Pancreas (tissue), 10 donors: ENCODE data around the gene ERMP1. TPM values are rescaled to one million over a fixed set of nuclear protein-coding genes. Genes with fewer than 3 reads are reported as not detected.

Experiments used
- ATAC-seq, 4 donors: fragments of 200-7000 bp; cut with Tn5 transposase; one replicate each; pipeline versions ENCODE4 v1.8.0 to v1.9.1; 2020; ENCODE audit warnings: mild to moderate bottlenecking in 4 of 4, moderate library complexity in 4 of 4
- DNase-seq, 6 donors: peaks; one replicate each; pipeline ENCODE4 v3.0.0-alpha.2; 2020
- FAIRE-seq: peaks from 2 replicates; lab custom pipeline; 2012; peaks lifted over from hg19 to GRCh38; lab: Jason Lieb, UNC
- H3K27ac ChIP-seq, 4 donors: fragments of 200-600 bp; sonication (generic); 1 replicate in 3 of 4; 2 replicates in 1 of 4; pipeline versions ENCODE4 v1.5.0 to v1.8.0; 2020
- H3K27me3 ChIP-seq, 4 donors: fragments of 200-600 bp; one replicate each; pipeline ENCODE4 v1.8.0; 2021
- H3K36me3 ChIP-seq, 3 donors: fragments of 200-600 bp; sonication (generic) in 1 of 3; one replicate each; pipeline versions ENCODE4 v1.5.0 to v1.8.0; 2020 to 2021
- H3K4me1 ChIP-seq, 3 donors: fragments of 200-600 bp; one replicate each; pipeline ENCODE4 v1.8.0; 2021
- H3K4me3 ChIP-seq, 4 donors: fragments of 200-600 bp; sonication (generic) in 2 of 4; one replicate each; pipeline versions ENCODE4 v1.5.0 to v1.8.0; 2020 to 2021
- H3K9me3 ChIP-seq, 4 donors: fragments of 200-600 bp; one replicate each; pipeline ENCODE4 v1.8.0; 2021
- WGBS, 2 donors: extraction: QIAGEN DNeasy Blood & Tissue Kit; methylation state at CpG; one replicate each; pipeline ENCODE4 v1.1.7; 2013; 5-methylcytosine and 5-hydroxymethylcytosine counted together
- intact Hi-C, 3 donors: fragments of 100-400 bp; cut with DNase I; formaldehyde crosslinking; loops; one replicate each; pipeline versions ENCODE4 v1.11.1 to v1.14.2; 2022
- polyA plus RNA-seq, 2 donors: library from polyadenylated mRNA; stranded (reverse); fragments of 200-250 nt; gene quantifications; one replicate each; pipeline ENCODE4 v1.2.3, GENCODE V29; 2013
- total RNA-seq, 6 donors: library from RNA; stranded (reverse); fragmentation: NEBNext Ultra II Directional in 4 of 6; extraction: Animal tissue kit (Norgen Biotek cat#: 25700) in 4 of 6; gene quantifications; one replicate each; pipeline versions ENCODE4 v1.2.1 to v1.2.4, GENCODE V29; 2021 to 2023
- TF ChIP-seq, protein P1 (sequence below), 4 donors: fragments of 200-600 bp; sonication (generic) in 3 of 4; IDR thresholded peaks; one replicate each; pipeline versions ENCODE4 v1.5.0 to v1.8.0; 2021; ENCODE audit warnings: antibody characterized with exemption in 4 of 4
- donor health status: healthy with polysubstance abuse.
- donor health status: DM: no; HTN: no; CAD: no; lungs with moderate emphysema.
- donor health status: DM: no; HTN: no; CAD: no.
- donor health status: control.
- donor health status: control.
- donor health status: Bipolar disorder and iron deficiency.
- donor health status: DM: yes; HTN: yes; CAD: no.
- donor health status: DM: no; HTN: no; CAD: no.
- donor health status: DM: no; HTN: no; CAD: no.
- donor health status: DM: yes; HTN: yes; CAD: no.

The ERMP1 gene
- total and polyA plus RNA-seq, 8 donors, result 2.1 to 15.5 (median 7.7) TPM

GRCh38 chr9:5798581-5798980 lies 34.3 kb downstream of the ERMP1 start:
- Histone ChIP-seq H3K9me3 (no peaks in the 10 kb centered on the region), H3K36me3 (no peaks in the 10 kb centered on the region), H3K4me3 (no peak overlapping the region), H3K27me3 (no peaks in the 10 kb centered on the region), H3K27ac (no peak overlapping the region), H3K4me1 (peaks cover 0 to 13% (median 13%) of the 10 kb centered on the region in 3 donors)
- 43 to 45% methylated on average over 2 of the region's 2 CpGs for WGBS, 2 donors
- intact Hi-C loops, result no loop called here
- FAIRE-seq, result no peak
- ATAC-seq, result no peak
- DNase-seq, result no peak
- TF ChIP-seq, protein P1, sequence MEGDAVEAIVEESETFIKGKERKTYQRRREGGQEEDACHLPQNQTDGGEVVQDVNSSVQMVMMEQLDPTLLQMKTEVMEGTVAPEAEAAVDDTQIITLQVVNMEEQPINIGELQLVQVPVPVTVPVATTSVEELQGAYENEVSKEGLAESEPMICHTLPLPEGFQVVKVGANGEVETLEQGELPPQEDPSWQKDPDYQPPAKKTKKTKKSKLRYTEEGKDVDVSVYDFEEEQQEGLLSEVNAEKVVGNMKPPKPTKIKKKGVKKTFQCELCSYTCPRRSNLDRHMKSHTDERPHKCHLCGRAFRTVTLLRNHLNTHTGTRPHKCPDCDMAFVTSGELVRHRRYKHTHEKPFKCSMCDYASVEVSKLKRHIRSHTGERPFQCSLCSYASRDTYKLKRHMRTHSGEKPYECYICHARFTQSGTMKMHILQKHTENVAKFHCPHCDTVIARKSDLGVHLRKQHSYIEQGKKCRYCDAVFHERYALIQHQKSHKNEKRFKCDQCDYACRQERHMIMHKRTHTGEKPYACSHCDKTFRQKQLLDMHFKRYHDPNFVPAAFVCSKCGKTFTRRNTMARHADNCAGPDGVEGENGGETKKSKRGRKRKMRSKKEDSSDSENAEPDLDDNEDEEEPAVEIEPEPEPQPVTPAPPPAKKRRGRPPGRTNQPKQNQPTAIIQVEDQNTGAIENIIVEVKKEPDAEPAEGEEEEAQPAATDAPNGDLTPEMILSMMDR (IDR thresholded peaks at IDR 0.05), result no peak

GRCh38 chr9:5796298-5796697 lies 36.6 kb downstream of the ERMP1 start:
- intact Hi-C loops, result no loop called here
- DNase-seq, result no peak
- H3K4me3 ChIP-seq, result no peak overlapping the region
- TF ChIP-seq, protein P1 (IDR thresholded peaks at IDR 0.05), result no peak
- H3K27me3 ChIP-seq, result no peaks in the 10 kb centered on the region
- 81 to 88% methylated on average over 2 of the region's 2 CpGs for WGBS, 2 donors
- H3K4me1 ChIP-seq, result peaks cover 0 to 6% (median 4%) of the 10 kb centered on the region in 3 donors
- no peaks in the 10 kb centered on the region for H3K9me3 ChIP-seq
- no peak for ATAC-seq
- no peak for FAIRE-seq
- H3K27ac ChIP-seq, result no peak overlapping the region
- no peaks in the 10 kb centered on the region for H3K36me3 ChIP-seq

GRCh38 chr9:5793812-5794211 lies 39.1 kb downstream of the ERMP1 start:
- TF ChIP-seq, protein P1 (IDR thresholded peaks at IDR 0.05), result no peak
- Histone ChIP-seq H3K36me3 (peaks cover 0 to 4% (median 0%) of the 10 kb centered on the region in 3 donors), H3K27ac (no peak overlapping the region), H3K9me3 (no peaks in the 10 kb centered on the region), H3K4me3 (no peak overlapping the region), H3K4me1 (peaks cover 0 to 4% (median 0%) of the 10 kb centered on the region in 3 donors), H3K27me3 (no peaks in the 10 kb centered on the region)
- ATAC-seq, result no peak
- peak; percentile 45 for FAIRE-seq
- 96 to 97% methylated on average over 1 of the region's 1 CpG for WGBS, 2 donors
- no peak for DNase-seq
- intact Hi-C loops, result no loop called here

- FAIRE-seq (no peak), ATAC-seq (no peak)
- WGBS, 2 donors, result 67 to 75% methylated on average over 3 of the region's 3 CpGs
Measured at GRCh38 chr9:5791870-5792269, 41.0 kb downstream of the ERMP1 start.

GRCh38 chr9:5790923-5791322 lies 42.0 kb downstream of the ERMP1 start:
- Histone ChIP-seq H3K27me3 (no peaks in the 10 kb centered on the region), H3K9me3 (no peaks in the 10 kb centered on the region), H3K4me3 (no peak overlapping the region), H3K36me3 (peaks cover 0 to 10% (median 4%) of the 10 kb centered on the region in 3 donors), H3K4me1 (peaks cover 16 to 30% (median 21%) of the 10 kb centered on the region in 3 donors), H3K27ac (no peak overlapping the region)
- TF ChIP-seq, protein P1 (IDR thresholded peaks at IDR 0.05), result no peak
- ATAC-seq (no peak), FAIRE-seq (no peak), DNase-seq (no peak)
- WGBS, 2 donors, result 85 to 88% methylated on average over 1 of the region's 1 CpG
- intact Hi-C loops, result no loop called here

More at GRCh38 chr9:5791870-5792269, 41.0 kb downstream of the ERMP1 start:
- Histone ChIP-seq H3K36me3 (peaks cover 0 to 5% (median 0%) of the 10 kb centered on the region in 3 donors), H3K27me3 (no peaks in the 10 kb centered on the region), H3K27ac (no peak overlapping the region), H3K4me1 (peaks cover 6 to 21% (median 11%) of the 10 kb centered on the region in 3 donors), H3K9me3 (no peaks in the 10 kb centered on the region), H3K4me3 (no peak overlapping the region)
- DNase-seq, result no peak
- TF ChIP-seq, protein P1 (IDR thresholded peaks at IDR 0.05), result no peak
- intact Hi-C loops, result no loop called here
